Stimulated activated memory B cell treated with anti-CD40 and anti-IgM and Interleukin-4, amounts not matched to agents 10 μg/mL and 1 μg/mL and 100 μg/mL, for 72 hours (primary cell): ENCODE results near the gene SEMA5A.

Experiments used
- ATAC-seq: fragments of 150-1000 bp; cut with Tn5 transposase; 2 replicates; pipeline ENCODE4 v1.10.0; 2021
- H3K27ac Mint-ChIP-seq: one replicate; pipeline ENCODE4 v1.8.0; 2022; ENCODE audit warnings: mild to moderate bottlenecking, mixed read lengths
- H3K27me3 Mint-ChIP-seq: one replicate; pipeline ENCODE4 v1.8.0; 2022; ENCODE audit warnings: mixed read lengths
- H3K36me3 Mint-ChIP-seq: one replicate; pipeline ENCODE4 v1.8.0; 2022; ENCODE audit warnings: mixed read lengths
- H3K4me1 Mint-ChIP-seq: one replicate; pipeline ENCODE4 v1.8.0; 2022; ENCODE audit warnings: mixed read lengths
- H3K4me3 Mint-ChIP-seq: one replicate; pipeline ENCODE4 v1.8.0; 2022; ENCODE audit warnings: mild to moderate bottlenecking, moderate library complexity, mixed read lengths
- H3K9me3 Mint-ChIP-seq: one replicate; pipeline ENCODE4 v1.8.0; 2022; ENCODE audit warnings: mixed read lengths

Gene SEMA5A

DNA sequence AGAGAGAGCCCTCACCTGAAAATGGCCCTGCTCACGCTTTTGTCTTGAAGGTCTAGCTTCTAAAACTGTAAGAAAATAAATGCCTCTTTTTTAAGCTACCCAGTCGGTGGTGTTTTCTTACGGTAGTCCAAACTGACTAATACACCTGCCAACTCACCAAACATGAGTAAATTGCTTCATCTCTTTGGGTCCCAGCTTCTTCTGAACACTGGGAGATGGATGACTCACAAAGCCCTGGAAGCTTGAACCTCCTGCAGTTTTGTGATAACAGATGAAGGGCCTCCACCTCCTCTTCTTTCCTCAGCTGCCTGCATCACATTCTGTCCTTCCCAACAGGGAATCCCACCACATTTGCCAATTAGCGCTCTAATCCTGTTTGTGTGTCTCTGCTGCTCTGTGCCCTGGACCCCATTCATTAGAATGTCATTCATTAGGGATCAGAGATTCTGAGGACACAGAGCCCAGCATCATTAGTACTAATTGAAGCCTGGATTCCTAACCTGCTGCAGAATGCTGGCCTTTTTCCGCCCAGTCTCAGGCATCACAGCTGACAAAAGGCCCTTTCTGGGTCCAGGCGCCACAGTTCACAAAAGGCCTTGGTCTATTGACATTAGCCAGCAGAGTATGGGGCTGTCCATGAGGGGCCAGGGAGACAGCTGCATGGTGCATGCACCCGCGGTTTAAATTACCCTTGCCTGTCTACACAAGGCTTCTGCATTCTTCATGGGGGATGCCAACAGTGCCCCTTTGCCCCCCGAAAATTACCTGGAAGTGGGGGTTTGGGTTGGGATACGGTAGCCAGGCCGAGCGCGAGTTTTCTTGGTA is 349.3 kb downstream of the SEMA5A start:
- Mint-ChIP-seq H3K4me3 (no peak overlapping the region), H3K27ac (no peak overlapping the region), H3K4me1 (peaks cover 8% of the 10 kb centered on the region), H3K9me3 (peaks cover 3% of the 10 kb centered on the region), H3K36me3 (no peaks in the 10 kb centered on the region), H3K27me3 (no peaks in the 10 kb centered on the region)
- ATAC-seq = no peak

DNA sequence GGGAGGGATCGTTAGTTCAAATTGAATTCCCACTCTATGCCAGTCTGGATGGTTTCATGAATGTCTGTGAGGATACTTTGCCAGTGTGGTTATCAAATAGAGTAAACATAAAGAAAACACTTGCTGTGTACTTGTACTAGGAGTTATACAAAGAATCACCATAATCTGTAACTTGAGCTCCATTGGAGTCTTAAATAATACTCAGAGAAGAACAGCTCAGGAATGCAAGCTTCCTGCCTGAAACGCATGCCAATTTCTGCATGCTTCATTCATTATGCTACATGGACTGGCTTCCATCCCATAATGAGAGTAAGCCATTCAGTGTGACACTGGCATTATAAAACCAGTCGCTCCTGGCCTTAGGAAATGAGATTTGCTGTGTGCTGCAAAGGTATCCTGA is 351.4 kb downstream of the SEMA5A start:
- no peaks in the 10 kb centered on the region for H3K27me3 Mint-ChIP-seq
- no peak overlapping the region for H3K27ac Mint-ChIP-seq
- H3K4me1 Mint-ChIP-seq = peaks cover 8% of the 10 kb centered on the region
- no peak for ATAC-seq
- peaks cover 6% of the 10 kb centered on the region for H3K9me3 Mint-ChIP-seq
- no peak overlapping the region for H3K4me3 Mint-ChIP-seq
- no peaks in the 10 kb centered on the region for H3K36me3 Mint-ChIP-seq

DNA sequence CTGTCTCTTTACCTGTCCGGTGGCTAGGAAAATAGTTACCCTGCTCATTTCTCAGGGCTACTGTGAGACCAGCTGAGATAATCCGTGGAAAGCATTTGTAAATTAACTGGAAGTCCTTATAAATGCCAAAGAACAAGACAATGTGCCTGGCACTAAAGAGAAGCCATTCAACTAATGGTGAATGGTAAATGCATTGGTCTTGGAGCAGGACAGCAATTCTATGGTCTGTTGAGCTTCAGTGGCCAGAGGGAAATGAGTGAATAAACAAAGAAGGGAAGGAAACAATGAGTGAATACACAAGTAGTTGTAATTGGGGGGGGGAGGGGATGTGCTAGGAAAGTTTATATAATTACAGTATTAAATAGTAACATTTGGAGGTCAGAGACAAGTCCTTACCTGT is 353.6 kb downstream of the SEMA5A start:
- no peaks in the 10 kb centered on the region for H3K36me3 Mint-ChIP-seq
- peaks cover 6% of the 10 kb centered on the region for H3K9me3 Mint-ChIP-seq
- no peak overlapping the region for H3K4me3 Mint-ChIP-seq
- ATAC-seq = no peak
- H3K4me1 Mint-ChIP-seq = peaks cover 2% of the 10 kb centered on the region
- H3K27me3 Mint-ChIP-seq = no peaks in the 10 kb centered on the region
- H3K27ac Mint-ChIP-seq = no peak overlapping the region

DNA sequence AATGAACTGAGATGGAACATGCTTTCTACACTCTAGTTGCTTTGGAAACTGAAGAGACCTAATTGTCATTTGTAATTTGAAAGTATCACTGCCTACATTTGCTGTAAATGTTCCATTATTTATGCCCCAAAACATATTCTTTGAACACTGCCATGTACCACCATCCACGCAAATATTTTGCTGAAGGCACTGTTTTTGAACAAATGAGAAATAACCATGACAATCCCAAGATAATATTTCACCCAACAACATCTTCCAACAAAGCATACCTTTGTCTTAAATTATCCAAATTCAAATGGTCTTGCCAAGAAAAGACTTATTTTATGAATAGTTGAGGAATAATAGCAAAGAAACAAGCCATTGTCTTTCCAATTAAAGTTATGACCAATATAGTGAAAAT is 356.2 kb downstream of the SEMA5A start:
- no peaks in the 10 kb centered on the region for H3K4me1 Mint-ChIP-seq
- ATAC-seq = no peak
- no peak overlapping the region for H3K27ac Mint-ChIP-seq
- no peaks in the 10 kb centered on the region for H3K36me3 Mint-ChIP-seq
- no peak overlapping the region for H3K4me3 Mint-ChIP-seq
- peaks cover 3% of the 10 kb centered on the region for H3K9me3 Mint-ChIP-seq
- no peaks in the 10 kb centered on the region for H3K27me3 Mint-ChIP-seq

DNA sequence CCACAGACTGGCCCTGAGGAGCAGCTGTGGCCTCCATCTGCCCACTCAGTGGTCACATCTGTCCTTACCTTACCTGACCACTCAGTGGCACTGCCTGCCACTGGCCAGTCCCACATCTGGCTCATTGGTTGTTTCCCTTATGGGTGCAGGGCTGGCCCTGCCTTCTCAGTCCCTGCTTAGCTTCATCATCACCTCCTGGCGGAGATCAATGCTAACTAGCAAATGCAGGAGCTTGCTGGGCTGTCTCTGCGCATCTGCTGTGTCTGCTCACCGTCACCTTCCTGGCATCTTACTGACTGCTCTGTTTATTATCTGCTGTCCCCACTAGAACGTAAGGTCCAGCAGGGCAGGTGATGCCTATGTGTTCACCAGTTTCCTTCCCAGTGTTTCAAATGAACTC is 356.9 kb downstream of the SEMA5A start:
- Mint-ChIP-seq H3K4me1 (no peaks in the 10 kb centered on the region), H3K9me3 (peaks cover 3% of the 10 kb centered on the region), H3K27ac (no peak overlapping the region), H3K4me3 (no peak overlapping the region), H3K36me3 (no peaks in the 10 kb centered on the region), H3K27me3 (no peaks in the 10 kb centered on the region)
- ATAC-seq = peak; percentile 41

DNA sequence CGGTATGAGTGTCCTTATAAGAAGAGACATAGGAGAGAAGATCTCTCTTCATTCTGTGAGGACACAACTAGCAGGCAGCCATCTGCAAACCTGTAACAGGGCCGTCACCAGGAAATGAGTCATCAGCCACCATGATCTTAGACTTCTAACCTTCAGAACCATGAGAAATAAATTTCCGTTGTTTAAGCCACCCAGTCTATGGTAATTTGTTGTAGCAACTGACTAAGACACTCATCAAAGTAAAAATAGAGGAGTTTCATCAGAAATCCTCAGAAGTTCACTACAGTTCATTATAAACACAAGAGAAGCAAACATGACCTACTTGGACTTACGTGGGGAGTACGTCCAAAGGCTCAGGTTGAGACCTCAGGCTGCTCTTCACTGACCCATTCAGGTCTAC is 357.7 kb downstream of the SEMA5A start:
- Mint-ChIP-seq H3K36me3 (no peaks in the 10 kb centered on the region), H3K27me3 (no peaks in the 10 kb centered on the region), H3K27ac (no peak overlapping the region), H3K9me3 (peaks cover 3% of the 10 kb centered on the region), H3K4me3 (no peak overlapping the region), H3K4me1 (no peaks in the 10 kb centered on the region)
- ATAC-seq = no peak

DNA sequence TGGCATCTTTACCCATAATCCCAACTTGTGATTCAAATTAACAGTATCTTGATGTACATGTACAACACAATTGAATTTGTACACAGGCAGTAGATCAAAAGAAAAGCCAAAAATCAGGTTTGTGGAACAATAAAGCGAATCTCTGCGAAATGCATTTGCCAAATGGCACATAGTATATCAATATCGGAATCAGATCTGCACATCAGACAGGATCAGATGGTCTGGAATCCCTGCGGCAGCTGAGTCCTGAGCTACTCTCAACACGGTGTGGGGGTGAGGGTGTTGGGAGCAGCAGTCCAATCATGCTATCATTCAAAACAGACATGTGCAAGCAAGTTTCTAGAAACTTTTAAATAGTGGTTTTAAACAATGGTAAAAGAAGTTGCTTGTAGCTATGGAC is 358.3 kb downstream of the SEMA5A start:
- H3K27me3 Mint-ChIP-seq = no peaks in the 10 kb centered on the region
- H3K4me3 Mint-ChIP-seq = no peak overlapping the region
- H3K4me1 Mint-ChIP-seq = no peaks in the 10 kb centered on the region
- ATAC-seq = no peak
- peaks cover 3% of the 10 kb centered on the region for H3K9me3 Mint-ChIP-seq
- H3K27ac Mint-ChIP-seq = no peak overlapping the region
- no peaks in the 10 kb centered on the region for H3K36me3 Mint-ChIP-seq

DNA sequence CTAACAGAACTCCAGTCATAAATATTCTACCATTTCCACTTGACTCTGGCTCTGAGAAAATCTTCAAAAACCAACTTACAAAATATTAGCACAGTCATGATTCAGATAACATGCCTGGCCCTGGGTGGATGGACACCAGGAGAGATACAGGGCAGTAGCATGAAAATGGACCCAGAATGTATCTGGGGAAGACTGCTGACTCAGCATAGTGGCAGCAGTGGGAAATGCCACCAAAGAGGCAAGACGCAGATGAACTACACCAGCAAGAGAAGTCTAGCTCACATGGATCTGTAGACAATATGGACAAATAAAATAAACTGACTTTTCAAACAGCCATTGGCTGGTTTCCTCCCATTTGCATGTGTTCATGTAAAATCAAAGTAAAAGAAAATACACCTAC is 359.8 kb downstream of the SEMA5A start:
- Mint-ChIP-seq H3K27me3 (no peaks in the 10 kb centered on the region), H3K4me1 (no peaks in the 10 kb centered on the region), H3K27ac (no peak overlapping the region), H3K9me3 (peaks cover 2% of the 10 kb centered on the region), H3K4me3 (no peak overlapping the region), H3K36me3 (no peaks in the 10 kb centered on the region)
- ATAC-seq = no peak

DNA sequence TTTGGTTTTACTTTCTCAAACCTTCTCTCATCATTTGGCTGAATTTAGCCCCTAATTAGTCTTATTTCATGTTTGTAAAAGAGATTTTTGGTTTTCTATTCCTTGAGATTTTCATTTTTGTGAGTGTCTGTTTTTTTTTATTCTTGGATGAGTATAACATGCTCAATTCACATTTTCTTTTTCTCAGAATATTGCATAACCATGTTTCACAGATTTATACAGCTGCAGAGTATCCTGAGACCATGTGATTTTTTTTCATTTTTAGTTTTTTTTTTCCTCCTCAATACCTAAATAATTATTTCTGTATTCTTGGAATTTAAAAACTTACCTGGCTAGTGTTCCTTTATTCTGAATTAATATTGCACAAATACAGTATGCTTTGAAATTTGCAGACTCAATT is 361.9 kb downstream of the SEMA5A start:
- Mint-ChIP-seq H3K4me3 (no peak overlapping the region), H3K4me1 (no peaks in the 10 kb centered on the region), H3K36me3 (no peaks in the 10 kb centered on the region), H3K9me3 (no peaks in the 10 kb centered on the region), H3K27ac (no peak overlapping the region), H3K27me3 (no peaks in the 10 kb centered on the region)
- no peak for ATAC-seq

DNA sequence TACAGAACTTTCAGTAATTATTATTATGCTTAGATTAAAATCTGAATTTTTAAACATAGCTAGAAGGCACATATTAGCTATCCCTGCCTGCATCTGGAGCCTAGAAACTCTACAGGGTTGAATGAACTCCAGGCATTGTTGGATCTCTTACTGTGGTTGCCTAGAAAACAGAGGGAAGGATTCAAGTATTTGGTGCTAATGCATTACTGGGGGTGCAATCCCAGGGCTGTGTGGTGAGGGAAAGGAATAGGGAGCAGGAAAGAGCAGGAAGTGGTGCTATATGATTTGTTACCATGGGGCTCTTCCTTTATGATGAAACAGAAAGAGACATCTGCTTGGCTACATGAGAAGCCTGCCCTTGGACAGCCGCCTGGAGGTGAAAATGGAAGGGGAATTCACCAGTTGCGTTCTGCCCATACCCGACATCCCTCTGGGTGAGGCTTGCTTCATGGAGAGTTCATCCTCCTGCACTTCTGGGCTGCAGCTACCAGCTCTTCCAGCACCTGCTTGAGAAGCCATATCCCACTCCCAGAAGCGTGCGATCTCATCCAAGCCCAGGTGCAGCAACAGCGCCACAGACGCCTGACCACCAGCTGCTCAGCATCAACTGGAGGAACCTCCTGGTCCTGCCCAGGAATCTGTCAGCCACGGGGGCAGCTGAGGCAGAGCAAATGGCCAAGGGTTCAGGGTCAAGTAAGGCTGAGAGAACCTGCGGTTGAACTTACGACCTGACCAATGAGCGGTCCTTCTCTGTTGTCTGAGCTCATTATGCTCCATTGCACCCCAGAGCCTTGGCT is 362.8 kb downstream of the SEMA5A start:
- Mint-ChIP-seq H3K27ac (no peak overlapping the region), H3K9me3 (no peaks in the 10 kb centered on the region)

DNA sequence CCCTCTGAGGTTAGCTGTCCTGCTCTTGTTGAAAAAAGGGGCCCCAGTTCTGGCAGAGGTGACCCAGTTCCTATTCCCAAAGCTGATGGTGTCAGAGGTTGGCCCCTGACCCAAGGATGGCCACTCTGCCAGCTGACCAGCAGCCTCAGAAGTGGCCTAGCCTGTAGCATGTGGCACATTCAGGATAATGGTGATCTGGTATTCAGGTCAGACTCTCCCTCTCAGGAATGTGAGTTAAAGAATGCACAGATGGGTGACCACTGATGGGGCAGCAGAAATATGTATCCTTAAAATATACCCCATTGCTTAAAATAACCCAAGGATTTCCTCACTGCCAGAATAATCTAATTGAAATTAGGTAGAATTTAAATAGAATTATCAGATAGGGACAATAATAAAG is 369.2 kb downstream of the SEMA5A start:
- ATAC-seq = no peak
- no peaks in the 10 kb centered on the region for H3K9me3 Mint-ChIP-seq
- no peaks in the 10 kb centered on the region for H3K4me1 Mint-ChIP-seq
- no peaks in the 10 kb centered on the region for H3K27me3 Mint-ChIP-seq
- H3K36me3 Mint-ChIP-seq = no peaks in the 10 kb centered on the region
- H3K27ac Mint-ChIP-seq = no peak overlapping the region
- no peak overlapping the region for H3K4me3 Mint-ChIP-seq

More for the DNA sequence above, 362.8 kb downstream of the SEMA5A start:
- Mint-ChIP-seq H3K36me3 (no peaks in the 10 kb centered on the region), H3K4me1 (no peaks in the 10 kb centered on the region), H3K27me3 (no peaks in the 10 kb centered on the region), H3K4me3 (no peak overlapping the region)
- no peak for ATAC-seq

DNA sequence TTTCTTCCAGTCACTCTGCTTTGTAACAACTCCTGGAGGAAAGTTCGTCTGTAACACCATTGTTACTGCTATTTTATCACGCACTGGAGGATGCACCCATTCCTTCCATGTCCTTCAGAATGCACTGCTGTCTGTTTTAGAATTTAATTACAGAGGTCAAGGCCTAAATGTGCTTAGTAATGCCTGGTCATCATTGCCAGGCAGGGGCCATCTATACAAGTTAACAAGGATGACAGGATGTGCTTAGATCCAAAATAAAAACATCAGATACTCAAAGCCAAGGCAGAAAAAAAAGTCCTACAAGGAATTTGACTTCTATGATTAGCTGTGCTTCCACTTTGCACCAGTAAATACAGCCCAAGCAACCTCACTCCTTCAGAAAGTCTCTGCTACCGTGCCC is 371.4 kb downstream of the SEMA5A start:
- Mint-ChIP-seq H3K27ac (no peak overlapping the region), H3K4me3 (no peak overlapping the region), H3K4me1 (no peaks in the 10 kb centered on the region), H3K27me3 (no peaks in the 10 kb centered on the region), H3K36me3 (no peaks in the 10 kb centered on the region), H3K9me3 (no peaks in the 10 kb centered on the region)
- ATAC-seq = no peak

DNA sequence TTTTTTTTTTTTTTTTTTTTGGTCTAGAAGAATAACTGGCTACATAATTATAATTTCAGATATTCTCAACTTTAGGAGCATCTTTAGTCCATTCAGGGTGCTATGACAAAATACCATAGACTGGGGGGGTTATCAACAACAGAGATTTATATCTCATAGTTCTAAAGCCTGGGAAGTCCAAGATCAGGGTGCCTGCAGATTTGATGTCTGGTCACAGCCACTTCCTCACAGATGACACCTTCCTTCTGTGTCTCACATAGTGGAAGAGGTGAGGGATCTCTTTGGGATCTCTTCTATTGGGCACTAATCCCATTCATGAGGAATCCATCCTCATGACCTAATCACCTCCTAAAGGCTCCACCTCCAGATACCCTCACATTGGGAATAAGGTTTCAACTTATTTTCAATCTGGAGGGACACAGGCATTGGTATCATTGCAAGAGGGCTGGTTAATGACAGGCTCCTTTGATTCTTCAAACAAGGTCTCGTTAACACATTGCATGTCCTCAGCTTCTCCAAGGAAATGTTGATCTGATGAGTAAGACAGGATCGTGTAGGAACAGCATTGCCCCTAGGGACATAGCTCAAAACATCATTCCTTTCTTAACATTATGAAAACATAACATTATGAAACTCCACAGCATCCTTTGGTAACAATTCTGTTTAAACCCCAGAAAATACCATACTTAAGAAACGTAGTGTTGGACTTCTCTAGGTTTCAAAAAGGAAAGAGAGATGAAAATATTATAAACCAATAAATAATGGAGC is 372.4 kb downstream of the SEMA5A start:
- no peak for ATAC-seq
- no peak overlapping the region for H3K4me3 Mint-ChIP-seq

DNA sequence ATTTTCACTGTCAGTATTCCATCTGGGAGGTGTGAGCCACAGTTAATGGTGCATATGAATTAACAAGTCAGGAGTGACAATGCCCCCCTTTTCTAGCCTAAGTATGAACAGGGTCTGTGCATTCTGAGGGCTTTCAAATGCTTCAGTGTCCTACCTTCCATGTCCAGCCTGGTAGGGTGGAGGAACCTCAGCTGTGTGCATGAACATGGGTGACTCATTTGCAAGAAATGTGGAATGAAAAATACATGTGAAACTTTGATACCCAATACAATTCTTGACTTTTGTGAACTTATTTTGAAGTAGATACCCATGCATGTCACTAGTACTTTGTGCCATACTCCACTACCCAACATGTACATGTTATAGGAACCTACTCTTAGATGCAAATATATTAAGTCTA is 375.8 kb downstream of the SEMA5A start:
- no peak for ATAC-seq
- Mint-ChIP-seq H3K36me3 (no peaks in the 10 kb centered on the region), H3K27me3 (no peaks in the 10 kb centered on the region), H3K27ac (no peak overlapping the region), H3K9me3 (no peaks in the 10 kb centered on the region), H3K4me3 (no peak overlapping the region), H3K4me1 (no peaks in the 10 kb centered on the region)

More for the DNA sequence above, 372.4 kb downstream of the SEMA5A start:
- Mint-ChIP-seq H3K27me3 (no peaks in the 10 kb centered on the region), H3K4me1 (no peaks in the 10 kb centered on the region), H3K27ac (no peak overlapping the region), H3K9me3 (no peaks in the 10 kb centered on the region), H3K36me3 (no peaks in the 10 kb centered on the region)

DNA sequence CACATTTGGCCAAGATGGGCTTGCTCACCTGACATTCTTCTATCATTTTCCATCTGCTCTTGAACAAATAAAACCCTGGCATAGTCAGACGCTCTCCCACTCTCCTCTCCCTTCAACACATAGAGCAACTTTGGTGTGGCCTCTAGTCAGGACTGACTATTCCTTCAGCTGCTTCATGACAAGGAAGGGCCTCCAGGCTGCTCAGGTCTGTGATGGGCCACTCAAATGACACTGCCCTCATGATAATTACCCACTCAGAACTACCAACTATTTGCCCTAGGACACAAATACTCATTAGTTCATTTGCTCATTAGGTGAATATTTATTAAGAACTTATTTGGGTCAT is 376.3 kb downstream of the SEMA5A start:
- Mint-ChIP-seq H3K4me1 (no peaks in the 10 kb centered on the region), H3K4me3 (no peak overlapping the region)
- ATAC-seq = no peak

More for the DNA sequence above, 376.3 kb downstream of the SEMA5A start:
- H3K36me3 Mint-ChIP-seq = no peaks in the 10 kb centered on the region
- H3K27ac Mint-ChIP-seq = no peak overlapping the region
- H3K27me3 Mint-ChIP-seq = no peaks in the 10 kb centered on the region
- H3K9me3 Mint-ChIP-seq = no peaks in the 10 kb centered on the region
